GM19023 (cell line): ENCODE measurements around the gene ARHGEF1.
"Not testable (repeated sequence)": the region's sequence is repeated elsewhere in the genome, so short reads cannot be mapped to it uniquely, and the experiment has no call there.

Experiments
- ATAC-seq: cut with Tn5 transposase; IDR thresholded peaks from one replicate; pipeline ENCODE4 v1.9.1; 2021; ENCODE audit warnings: mild to moderate bottlenecking, moderate library complexity; ENCODE audit not compliant: unreplicated experiment

The ARHGEF1 gene

DNA sequence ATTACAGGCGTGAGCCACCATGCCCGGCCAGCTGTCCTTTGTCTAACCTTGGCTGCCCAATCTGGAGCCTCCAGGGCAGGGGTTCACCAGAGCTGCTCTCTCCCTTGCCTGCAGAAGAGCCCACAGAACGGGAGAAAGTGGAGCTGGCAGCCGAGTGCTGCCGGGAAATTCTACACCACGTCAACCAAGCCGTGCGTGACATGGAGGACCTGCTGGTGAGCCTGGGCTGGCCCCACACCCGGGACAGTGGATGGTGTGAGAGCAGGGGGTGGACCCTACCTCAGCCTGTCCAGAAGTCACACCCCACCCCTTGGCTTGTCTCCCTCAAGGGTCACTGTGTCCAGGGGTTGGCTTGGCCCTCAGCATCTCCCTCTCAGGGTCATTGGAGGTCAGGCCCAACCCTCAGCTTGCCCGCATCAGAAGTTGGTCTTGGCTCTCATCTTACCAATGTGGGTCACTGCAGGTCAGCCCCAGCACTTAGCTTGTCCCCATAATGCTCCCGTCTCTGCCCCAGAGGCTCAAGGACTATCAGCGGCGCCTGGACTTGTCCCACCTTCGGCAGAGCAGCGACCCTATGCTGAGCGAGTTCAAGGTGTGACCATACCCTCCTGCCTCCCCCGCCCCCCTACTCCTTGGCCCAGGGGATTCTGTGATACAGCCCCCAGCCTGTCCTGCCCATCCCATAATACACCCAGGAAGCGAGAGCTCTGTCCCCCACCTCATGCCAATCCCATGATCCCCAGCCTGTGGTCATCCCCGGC is 20.4 kb downstream of the ARHGEF1 start:
- ATAC-seq, result no peak

DNA sequence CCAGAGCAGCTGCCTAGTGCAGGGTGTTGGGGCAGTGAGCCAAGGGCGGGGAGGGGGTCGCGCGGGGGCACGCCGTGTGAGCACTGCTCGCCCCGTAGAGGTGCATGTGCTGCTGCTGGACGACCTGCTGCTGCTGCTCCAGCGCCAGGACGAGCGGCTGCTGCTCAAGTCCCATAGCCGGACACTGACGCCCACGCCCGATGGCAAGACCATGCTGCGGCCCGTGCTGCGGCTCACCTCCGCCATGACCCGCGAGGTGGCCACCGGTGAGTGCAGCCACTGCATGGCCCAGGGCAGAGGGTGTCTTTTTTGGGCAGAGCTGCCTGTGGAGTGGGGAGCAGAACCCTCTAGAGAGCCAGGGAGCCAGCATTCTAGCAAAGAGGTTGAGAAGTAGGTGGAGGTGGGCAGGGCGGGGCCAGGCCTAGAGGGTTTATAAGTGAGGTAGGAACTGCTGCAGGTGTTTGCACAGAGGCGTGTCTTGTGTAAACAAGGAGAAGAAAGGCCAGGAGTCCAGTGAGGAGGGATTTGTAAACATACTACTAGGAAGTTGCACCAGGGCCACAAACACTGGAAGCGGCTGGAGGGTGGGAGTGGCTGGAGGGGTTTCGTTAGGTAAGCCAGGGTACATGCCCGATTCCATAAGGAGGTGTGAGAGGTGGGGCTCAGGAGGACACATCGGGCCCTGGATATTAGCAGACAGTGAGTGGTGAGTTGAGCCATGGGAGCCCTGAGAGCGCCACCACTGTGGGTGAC is 21.3 kb downstream of the ARHGEF1 start:
- ATAC-seq, result no peak

- ATAC-seq, result no peak
These were observed 22.5 kb downstream of the ARHGEF1 start for GRCh38 chr19:41905273-41906002.

- no peak for ATAC-seq
These were observed 23.3 kb downstream of the ARHGEF1 start for GRCh38 chr19:41906271-41906670.

- ATAC-seq, result no peak
These were observed 24.1 kb downstream of the ARHGEF1 start for GRCh38 chr19:41906916-41907680.

DNA sequence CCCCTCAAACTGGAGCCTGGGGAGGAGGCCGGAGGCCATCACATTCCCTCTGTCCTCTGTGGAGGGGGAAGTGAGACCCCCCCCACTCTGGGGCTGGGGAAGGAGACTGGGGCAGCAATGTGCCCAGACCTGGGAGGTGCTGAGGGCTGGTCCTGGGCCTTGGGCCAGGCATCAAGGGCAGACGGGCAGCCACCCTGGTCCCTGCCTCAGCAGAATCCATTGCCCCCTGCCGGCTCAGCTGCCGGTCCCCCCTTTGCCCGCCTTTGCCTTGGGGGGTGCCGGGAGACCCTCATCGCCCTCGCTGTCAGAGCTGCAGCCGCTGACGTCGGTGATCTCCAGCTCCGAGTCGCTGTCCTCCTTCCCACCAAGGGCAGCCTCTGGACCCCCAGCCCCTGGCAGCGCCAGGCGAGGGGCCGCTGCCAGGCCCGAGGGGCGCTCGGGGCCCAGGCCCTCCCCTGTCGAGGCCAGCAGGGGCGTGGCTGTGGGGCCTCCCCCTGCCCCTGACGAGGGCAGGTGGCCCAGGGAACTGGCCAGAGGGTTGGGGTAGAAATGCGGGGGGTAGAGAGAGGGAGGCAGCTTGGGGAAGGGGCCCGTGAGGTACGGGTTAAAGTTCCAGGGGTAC is 25.1 kb downstream of the ARHGEF1 start:
- ATAC-seq, result no peak

DNA sequence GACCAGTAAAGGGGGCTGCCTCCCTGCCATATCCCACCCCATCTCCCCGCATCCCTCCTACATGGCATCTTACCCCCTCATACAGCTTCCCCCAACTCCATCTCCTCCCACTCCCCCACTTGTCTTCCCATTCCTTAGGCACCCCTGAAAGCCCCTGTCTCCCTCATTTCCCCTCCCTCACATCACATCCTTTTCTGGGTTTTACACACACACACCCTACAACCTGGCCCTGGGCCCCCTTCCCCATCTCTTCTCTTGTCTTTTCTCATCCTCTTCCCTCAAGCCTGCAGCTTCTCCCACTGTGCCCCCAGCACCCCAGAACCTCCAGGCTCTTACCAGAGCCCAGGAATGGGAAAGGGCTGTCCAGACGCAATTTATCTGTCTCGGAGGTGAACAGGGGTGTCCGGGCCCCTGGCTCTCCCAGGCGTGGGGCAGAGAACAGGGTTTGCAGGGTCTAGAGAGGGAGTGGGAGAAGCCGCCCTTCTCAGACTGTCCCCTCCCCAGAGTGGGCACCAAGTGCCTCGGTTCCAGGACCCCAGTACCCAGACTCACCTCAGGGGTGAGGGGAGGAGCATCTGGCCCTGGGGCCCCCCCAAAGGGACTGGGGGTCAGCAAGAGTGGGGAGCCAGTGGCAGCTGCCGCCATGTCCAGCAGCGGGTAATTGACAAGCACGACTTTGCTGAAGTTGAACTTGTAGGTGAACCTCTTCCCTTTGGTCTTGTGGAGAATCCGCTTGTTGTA is 25.9 kb downstream of the ARHGEF1 start:
- ATAC-seq, result no peak

DNA sequence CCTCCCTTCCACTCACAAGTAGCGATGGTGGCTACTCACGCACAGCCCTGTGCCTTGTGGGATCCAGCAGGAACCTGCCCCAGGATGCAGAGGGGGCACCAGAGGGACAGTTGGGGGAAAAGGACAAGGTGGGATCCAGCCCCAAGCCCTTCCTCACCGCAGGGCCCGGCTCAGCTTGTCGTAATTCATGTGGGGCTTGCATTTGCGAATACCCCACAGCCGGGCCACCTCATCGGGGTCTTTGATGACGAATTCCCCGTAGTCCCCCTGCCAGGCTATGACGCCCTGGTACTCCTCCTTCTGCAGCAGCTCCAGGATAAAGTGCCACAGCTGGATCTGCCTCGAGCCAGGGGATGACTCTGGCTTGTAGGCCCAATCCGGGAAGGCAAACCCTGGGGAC is 26.7 kb downstream of the ARHGEF1 start:
- ATAC-seq, result no peak

DNA sequence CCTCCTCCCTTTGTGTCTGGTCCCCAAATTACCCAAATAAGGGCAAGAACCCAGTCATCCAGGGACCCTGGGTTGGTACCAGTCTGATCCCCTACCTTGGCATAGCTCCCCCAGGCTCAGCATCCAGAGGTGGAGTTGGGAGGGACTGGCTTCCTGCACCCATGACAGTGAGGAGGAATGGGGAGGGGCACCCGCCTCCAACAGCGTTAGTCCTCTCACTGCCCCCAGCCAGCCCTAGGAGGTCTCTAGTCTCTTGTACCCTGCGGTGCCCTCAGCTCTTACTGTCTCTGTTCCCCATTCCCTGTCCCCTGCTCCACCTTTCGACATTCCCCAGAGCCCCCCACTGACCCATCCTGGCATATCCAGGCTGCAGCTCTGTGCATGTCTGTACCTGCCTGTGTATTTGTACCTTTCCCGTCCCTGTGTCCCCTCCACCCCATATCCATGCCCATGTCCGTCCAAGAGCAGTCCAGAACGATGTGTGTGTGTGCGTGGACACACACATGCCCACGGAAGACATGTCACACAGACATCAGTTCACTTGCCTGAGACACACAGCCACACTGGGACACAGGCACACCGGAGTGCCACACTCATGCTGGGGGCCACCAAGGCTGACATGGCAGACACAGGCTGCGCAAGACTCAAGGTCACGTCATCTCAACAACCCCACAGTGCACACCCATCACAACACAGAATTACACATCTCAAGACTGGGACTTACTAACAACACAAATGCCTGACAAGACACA is 27.4 kb downstream of the ARHGEF1 start:
- no peak for ATAC-seq

DNA sequence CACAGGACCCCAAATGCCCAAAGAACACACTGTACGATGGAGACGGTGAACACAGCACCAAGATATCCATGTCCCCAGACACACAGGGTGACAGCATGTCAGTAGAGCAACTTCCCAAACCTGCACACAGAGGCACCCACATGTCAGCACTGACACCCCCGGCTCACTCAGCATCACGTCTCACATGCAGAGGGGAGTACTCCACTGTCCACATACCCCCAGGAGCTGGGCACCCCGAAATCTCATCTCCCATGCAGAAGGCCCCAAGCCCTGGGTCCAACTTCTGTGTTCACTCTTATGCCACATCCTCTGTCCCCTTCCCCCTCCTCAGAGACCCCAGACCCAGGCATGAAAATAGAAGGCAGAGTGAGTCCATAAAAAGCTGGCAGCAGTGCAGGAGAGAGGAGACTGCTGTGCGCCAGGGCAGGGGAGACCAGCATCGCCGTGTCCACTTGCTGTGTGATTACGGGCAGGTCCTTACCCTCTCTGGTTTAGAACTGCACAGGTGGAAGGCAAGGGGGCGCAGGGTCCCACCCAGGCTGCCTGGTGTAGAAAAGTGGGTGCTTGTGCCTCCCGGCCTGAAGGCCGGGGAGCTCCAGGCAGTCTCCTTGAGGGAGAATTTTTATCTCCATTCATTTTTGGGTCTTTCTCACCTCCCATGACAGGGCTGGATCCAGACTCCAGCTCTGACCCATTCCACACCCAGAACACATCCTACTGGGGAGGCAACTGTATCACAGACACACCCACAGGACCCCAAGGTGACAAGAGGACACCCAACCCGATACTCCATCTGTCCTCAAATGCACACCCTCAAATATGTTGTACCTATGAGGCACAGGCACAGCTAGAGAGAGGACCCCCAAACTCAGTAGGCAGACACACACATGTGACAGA is 28.3 kb downstream of the ARHGEF1 start:
- no peak for ATAC-seq

- no peak for ATAC-seq
These were observed 29.1 kb downstream of the ARHGEF1 start for GRCh38 chr19:41911889-41912731.

- ATAC-seq, result no peak
These were observed 30.0 kb downstream of the ARHGEF1 start for GRCh38 chr19:41912899-41913537.

GRCh38 chr19:41913538-41914423 is 30.8 kb downstream of the ARHGEF1 start:
- no peak for ATAC-seq

DNA sequence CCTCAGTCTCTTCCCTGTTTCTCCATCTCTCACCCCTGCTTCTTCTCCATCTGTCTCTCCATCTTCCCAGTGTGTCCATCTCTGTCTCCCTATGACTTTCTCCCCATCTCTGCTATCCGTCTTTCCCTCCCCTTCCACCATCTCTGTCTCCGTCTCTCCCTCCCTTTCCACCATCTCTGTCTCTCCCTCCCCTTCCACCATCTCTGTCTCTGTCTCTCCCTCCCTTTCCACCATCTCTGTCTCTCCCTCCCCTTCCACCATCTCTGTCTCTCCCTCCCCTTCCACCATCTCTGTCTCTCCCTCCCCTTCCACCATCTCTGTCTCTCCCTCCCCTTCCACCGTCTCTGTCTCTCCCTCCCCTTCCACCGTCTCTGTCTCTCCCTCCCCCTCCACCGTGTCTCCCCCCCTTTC is 31.4 kb downstream of the ARHGEF1 start:
- ATAC-seq, result not testable (repeated sequence)

GRCh38 chr19:41915021-41915775 is 32.2 kb downstream of the ARHGEF1 start:
- ATAC-seq, result no peak
